SK-N-SH (cell line): Measurements from ENCODE around the gene KRT33A.

Experiments
- EP300 ChIP-seq, 2 experiments: IDR thresholded peaks; 2 replicates each; pipeline versions ENCODE4 v1.4.0 to v1.6.1; 2012; ENCODE audit warnings: borderline replicate concordance in 1 of 2, low read depth in 1 of 2, low read length in 1 of 2
- EZH2phosphoT487 ChIP-seq: fragments of 200-600 bp; sonication (generic); IDR thresholded peaks from 2 replicates; pipeline ENCODE4 v1.6.1; 2017; ENCODE audit warnings: low read depth, mixed run types, mild to moderate bottlenecking, antibody characterized with exemption, moderate library complexity, borderline replicate concordance
- FOSL2 ChIP-seq: IDR thresholded peaks from 2 replicates; pipeline ENCODE4 v1.4.0; 2012; ENCODE audit warnings: low read depth, mild to moderate bottlenecking, moderate library complexity, borderline replicate concordance
- IRF3 ChIP-seq: fragments of 150-350 bp; IDR thresholded peaks from 2 replicates; pipeline ENCODE4 v1.6.1; 2016; ENCODE audit warnings: mild to moderate bottlenecking, low read depth, low read length
- POLR2AphosphoS5 ChIP-seq: IDR thresholded peaks from 2 replicates; pipeline ENCODE4 v1.6.1; 2012; ENCODE audit warnings: low read depth, low read length
- SIN3A ChIP-seq: IDR thresholded peaks from 2 replicates; pipeline ENCODE4 v1.6.1; 2012; ENCODE audit warnings: low read depth, mild to moderate bottlenecking, low read length, moderate library complexity, borderline replicate concordance
- YY1 ChIP-seq: IDR thresholded peaks from 2 replicates; pipeline ENCODE4 v1.4.0; 2012; ENCODE audit warnings: low read depth, mild to moderate bottlenecking
- TF ChIP-seq, protein P1 (sequence below): fragments of 200-600 bp; sonication (generic); IDR thresholded peaks from 2 replicates; pipeline ENCODE4 v1.6.1; 2017; ENCODE audit warnings: antibody characterized with exemption, mild to moderate bottlenecking, moderate library complexity

DNA sequence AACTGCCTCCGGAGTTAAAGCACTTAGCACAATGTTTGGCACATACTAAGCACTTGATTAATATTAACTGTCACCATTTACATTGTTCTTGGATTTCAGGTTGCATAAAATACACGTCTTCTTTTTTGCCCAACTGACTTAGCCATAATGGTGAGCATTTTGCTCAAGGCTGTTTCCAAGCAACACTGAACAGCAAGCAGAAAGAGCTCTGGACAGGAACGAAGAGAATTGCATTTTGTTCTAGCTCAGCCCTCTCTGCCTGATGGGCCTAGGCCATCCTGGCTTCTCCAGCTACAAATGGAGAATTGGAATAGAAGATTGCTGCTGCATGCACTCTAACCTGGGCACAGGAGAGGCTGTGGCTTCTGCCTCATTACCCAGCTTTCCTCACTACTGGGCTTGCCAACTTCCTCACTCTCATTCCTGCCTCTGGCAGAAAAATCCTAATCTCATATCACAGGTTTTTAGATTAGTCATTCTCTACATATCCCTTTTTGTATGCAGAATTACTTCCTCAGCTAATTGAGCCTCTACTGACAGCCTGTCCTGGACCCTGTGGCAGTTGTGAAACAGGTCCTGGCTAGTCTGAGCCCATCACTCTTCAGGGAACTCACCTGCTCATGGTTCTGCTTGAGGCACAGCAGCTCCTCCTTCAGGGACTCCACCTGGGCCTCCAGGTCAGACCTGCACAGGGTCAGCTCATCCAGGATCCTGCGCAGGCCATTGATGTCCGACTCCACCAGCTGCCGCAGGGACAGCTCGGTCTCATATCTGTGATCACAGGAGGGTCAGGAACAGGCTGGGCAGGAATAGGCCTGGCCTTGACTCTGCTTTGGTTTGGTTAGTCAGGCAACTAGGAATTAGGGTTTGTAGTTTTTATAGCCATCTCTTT, 2.5 kb downstream of the KRT33A start:
- no peak for TF ChIP-seq EP300 (IDR thresholded peaks at IDR 0.05; ENCODE audit: borderline replicate concordance in 1 of 2, low read depth in 1 of 2, low read length in 1 of 2)
- TF ChIP-seq, protein P1, sequence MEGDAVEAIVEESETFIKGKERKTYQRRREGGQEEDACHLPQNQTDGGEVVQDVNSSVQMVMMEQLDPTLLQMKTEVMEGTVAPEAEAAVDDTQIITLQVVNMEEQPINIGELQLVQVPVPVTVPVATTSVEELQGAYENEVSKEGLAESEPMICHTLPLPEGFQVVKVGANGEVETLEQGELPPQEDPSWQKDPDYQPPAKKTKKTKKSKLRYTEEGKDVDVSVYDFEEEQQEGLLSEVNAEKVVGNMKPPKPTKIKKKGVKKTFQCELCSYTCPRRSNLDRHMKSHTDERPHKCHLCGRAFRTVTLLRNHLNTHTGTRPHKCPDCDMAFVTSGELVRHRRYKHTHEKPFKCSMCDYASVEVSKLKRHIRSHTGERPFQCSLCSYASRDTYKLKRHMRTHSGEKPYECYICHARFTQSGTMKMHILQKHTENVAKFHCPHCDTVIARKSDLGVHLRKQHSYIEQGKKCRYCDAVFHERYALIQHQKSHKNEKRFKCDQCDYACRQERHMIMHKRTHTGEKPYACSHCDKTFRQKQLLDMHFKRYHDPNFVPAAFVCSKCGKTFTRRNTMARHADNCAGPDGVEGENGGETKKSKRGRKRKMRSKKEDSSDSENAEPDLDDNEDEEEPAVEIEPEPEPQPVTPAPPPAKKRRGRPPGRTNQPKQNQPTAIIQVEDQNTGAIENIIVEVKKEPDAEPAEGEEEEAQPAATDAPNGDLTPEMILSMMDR = no peak
- TF ChIP-seq SIN3A = no peak
- TF ChIP-seq FOSL2 = no peak
- TF ChIP-seq YY1 = no peak
- no peak for TF ChIP-seq POLR2AphosphoS5
- TF ChIP-seq IRF3 = no peak
- no peak for TF ChIP-seq EZH2phosphoT487
